Heart left ventricle (tissue), 13 donors: ENCODE measurements around the gene PCK2.

Source experiments
- CTCF ChIP-seq, 12 donors: fragments of 200-600 bp; sonication (generic) in 4 of 12; IDR thresholded peaks; one replicate each; pipeline versions ENCODE4 v1.5.0 to v1.8.0; 2018 to 2022; ENCODE audit warnings: antibody characterized with exemption in 12 of 12, mild to moderate bottlenecking in 5 of 12
- POLR2A ChIP-seq, 2 donors: fragments of 450-650 bp; IDR thresholded peaks; one replicate each; pipeline ENCODE4 v1.6.1; 2017; ENCODE audit warnings: antibody characterized with exemption in 2 of 2, mild to moderate bottlenecking in 2 of 2, moderate library complexity in 2 of 2
- donor health status: ischemic (EF 13 %, LVEDD 7.1; RV severe dilation, severe dysfunction).
- donor health status: DM: no; HTN: yes; CAD: no.
- donor health status: DM: no; HTN: no; CAD: no.
- donor health status: ischemic (EF 25% LVEDD 6.9; RV normal size, moderate dysfunction).
- donor health status: ischemic (EF 25% LVEDD 5.7; RV mildly dilated, moderate dysfunction).
- donor health status: ischemic (EF 35%, LVEDD 5.7; RV mildly dilated, moderate dysfunction).
- donor health status: nonischemic (EF 11% LVEDD 7.7; RV severe dilation, severe dysfunction).
- donor health status: DM: yes; HTN: yes; CAD: no.
- donor health status: PGD.
- donor health status: ischemic (EF 29% LVEDD 5.4; RV normal size, mild dysfunction).
- donor health status: nonischemic (EF 23%, LVEDD 6.1; RV moderate dilation, normal function).

- TF ChIP-seq CTCF (IDR thresholded peaks at IDR 0.05) (no peak), POLR2A (IDR thresholded peaks at IDR 0.05) (no peak)
These were observed 25.2 kb upstream of the PCK2 start for GRCh38 chr14:24068711-24069410.
